Endometrium (tissue), 2 donors: ENCODE data around the gene LRP6.
"Not testable (repeated sequence)": the region's sequence is repeated elsewhere in the genome, so short reads cannot be mapped to it uniquely, and the experiment has no call there.

Experiments
- FAIRE-seq: peaks from 2 replicates; lab custom pipeline; 2012; peaks lifted over from hg19 to GRCh38; lab: Jason Lieb, UNC
- donor health status: control.
- donor health status: control.

The LRP6 gene

DNA sequence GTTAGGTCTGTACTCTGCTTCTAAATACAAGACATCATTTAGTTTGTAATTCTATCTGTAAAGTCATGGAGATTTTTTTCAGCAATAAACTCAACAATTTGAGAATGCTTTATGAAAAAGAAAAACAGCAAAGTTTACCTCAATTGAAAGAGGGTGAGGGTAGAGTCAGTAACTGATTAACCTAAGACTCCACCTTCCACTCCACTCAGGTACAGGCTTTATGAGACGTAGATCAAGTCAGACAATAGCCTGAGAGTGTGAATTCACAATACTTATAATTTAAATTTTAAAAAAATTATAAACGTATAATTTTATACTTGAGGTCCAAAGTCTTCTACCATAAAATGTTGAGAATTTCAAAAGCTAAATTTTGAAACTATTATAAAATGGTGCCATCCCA, 150.2 kb downstream of the LRP6 start:
- FAIRE-seq, result no peak

DNA sequence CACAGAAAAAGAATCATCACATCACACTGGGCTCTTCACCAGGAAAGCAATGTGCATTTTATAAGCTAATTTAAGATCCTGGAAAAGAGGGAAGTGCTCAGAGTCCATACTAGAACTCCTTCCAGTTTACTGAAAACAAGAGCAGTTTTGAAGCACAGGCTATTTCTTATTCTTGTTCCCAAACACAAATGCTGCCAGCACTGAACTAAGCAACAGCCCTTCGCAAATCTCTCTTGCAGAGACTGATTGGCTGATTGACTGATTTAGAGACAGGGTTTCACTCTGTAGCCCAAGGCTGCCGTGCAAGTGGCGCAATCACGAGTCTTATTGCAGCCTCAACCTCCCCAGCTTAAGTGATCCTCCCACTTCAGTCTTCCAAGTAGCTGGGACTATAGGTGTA, 151.3 kb downstream of the LRP6 start:
- no peak for FAIRE-seq

DNA sequence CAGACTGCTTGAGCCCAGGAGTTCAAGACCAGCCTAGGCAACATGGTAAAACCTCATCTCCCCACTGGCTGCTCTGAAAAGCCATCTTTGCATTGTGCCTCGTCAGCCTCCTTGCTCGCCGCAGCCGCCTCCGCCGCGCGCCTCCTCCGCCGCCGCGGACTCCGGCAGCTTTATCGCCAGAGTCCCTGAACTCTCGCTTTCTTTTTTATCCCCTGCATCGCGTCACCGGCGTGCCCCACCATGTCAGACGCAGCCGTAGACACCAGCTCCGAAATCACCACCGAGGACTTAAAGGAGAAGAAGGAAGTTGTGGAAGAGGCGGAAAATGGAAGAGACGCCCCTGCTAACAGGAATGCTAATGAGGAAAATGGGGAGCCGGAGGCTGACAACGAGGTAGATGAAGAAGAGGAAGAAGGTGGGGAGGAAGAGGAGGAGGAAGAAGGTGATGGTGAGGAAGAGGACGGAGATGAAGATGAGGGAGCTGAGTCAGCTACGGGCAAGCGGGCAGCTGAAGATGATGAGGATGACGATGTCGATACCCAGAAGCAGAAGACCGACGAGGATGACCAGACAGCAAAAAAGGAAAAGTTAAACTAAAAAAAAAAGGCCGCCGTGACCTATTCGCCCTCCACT, 155.8 kb downstream of the LRP6 start:
- FAIRE-seq, result not testable (repeated sequence)

DNA sequence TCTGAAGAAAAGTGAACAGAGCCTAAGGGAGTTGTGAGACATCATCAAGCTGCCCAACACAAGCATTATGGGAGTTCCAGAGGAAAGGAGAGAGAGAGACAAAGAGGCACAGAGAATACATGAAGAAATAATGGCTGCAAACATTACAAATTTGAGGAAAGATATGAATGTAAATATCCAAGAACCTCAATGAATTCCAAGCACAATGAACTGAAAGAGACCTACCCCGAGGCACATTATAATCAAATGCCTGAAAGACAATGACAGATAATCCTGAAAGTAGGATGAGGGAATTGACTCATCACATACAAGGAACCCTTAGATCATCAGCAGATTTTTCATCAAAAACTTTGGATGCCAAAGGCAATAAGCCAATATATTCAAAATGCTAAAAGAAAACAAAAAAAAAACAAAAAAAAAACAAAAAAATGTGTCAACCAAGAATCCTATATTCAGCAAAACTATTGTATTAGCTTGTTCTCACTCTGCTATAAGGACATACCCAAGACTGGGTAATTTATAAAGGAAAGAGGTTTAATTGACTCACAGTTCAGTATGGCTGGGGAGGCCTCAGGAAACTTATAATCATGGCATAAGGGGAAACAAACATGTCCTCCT, 158.3 kb downstream of the LRP6 start:
- no peak for FAIRE-seq

DNA sequence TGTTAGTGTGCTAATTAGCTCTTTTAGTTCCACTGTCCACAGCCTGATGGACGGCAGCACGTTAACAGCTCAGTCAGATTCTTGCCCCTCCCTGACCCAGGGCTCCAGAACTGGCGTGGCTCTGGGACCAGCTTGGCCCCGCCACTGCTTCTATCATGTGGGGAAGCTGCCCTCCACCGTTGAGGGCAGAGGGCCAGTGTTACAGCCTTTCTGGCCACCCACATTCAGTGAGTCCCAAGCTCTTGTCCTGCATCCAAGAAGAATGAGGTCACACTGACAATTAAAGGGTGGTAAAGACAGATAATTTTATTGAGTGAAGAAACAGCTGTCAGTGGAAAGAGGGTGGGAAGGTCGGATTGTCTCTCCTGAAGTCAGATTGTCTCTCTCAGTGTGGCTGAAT, 159.2 kb downstream of the LRP6 start:
- FAIRE-seq, result no peak

DNA sequence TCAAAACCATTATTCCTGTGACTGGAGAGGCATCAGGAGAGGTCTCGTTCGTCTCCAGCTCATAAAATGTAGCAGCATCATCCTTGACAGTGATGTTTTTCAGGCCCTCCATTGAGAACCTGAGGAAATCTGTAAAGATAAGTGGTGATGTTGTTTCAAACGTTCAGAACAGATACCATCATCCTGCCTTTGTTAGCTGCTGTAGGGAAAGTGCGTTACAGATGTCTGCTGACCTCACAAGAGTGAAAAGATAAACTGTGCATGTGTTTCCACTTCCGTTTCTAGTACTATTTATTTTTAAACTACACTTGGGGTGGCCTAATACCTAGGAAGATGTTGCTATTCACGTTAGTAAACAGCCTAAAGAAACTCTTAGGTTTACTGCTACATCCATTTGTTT, 167.7 kb downstream of the LRP6 start:
- no peak for FAIRE-seq

DNA sequence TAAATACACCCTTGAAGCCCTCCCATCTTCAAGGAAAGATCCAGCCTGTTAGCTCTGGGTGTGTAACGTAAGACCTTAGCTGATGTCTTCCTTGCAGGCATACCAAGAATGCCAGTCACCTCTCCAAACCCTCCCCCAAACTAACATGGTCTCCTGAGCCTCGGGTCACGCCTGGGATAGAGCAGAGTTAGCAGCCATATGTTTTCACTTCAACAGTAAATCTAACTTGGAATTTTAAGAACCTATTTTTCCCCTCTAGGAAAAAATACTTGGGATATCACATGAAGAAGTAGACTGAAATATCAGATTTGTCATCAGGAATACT, 168.2 kb downstream of the LRP6 start:
- FAIRE-seq, result no peak

DNA sequence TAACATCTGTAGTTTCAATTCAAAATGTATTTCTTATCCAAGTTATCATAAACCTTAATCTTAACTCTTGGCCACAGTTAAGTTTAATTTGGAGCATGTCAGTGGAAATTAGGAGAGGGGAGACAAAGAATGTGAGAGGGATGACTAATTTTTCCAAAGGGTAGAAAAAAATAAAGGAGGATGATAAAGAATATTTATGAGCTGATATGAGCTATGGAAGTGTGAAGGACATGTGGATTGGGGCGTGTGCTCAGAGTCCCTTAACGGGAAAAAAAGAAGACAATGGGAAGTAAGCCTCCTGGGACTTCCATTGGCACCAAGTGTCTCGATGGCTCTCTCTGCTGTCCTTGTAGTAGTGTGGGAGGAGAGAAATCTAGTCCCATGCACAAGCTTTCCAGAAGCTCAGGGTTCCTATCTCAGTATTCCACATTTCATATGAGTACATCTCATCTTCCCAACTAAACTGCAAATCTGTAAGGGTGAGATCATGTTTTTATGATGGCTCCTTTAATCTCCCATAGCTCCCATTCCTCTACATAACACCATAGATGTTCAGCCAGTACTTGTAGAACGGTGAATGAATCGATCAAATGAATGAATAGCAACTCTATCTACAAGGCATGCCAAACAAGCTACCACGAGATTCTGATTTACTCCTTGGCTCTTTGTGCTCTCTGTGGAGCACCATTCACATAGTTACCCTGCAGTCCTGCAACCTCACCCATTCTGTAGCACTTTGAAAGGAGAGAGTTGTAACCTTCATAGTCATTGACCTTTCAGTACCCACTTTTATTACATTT, 168.8 kb downstream of the LRP6 start:
- FAIRE-seq, result no peak

DNA sequence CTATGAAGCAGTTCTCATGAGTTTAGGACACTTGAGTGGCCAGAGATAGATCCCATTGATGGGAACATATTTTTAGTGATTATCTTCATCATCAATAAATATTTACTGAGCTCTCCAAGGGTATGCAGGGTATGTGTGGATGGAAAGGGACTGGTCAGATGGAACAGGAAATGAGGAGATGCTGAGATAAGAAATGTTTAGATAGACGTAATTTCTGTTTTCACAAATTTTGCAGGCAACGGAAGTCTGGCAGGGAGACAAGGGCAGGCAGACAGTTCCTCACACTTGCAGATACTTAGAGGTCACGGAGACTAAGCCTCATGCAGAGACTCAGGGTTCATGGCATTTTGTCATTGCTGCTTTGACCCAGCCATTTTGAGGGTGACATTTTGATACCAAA, 171.8 kb downstream of the LRP6 start:
- no peak for FAIRE-seq

DNA sequence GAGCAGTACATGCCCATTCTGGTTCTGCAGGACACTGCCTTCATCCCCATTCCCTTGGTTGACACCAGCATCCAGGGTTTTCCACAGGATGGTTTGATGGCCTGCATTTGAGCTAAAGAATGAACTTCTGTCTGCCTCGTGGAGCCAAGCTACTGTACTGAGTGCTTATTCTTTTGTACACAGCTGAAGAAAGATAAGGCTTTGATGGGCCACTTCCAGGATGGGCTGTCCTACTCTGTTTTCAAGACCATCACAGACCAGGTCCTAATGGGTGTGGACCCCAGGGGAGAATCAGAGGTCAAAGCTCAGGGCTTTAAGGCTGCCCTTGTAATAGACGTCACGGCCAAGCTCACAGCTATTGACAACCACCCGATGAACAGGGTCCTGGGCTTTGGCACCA, 172.4 kb downstream of the LRP6 start:
- no peak for FAIRE-seq

DNA sequence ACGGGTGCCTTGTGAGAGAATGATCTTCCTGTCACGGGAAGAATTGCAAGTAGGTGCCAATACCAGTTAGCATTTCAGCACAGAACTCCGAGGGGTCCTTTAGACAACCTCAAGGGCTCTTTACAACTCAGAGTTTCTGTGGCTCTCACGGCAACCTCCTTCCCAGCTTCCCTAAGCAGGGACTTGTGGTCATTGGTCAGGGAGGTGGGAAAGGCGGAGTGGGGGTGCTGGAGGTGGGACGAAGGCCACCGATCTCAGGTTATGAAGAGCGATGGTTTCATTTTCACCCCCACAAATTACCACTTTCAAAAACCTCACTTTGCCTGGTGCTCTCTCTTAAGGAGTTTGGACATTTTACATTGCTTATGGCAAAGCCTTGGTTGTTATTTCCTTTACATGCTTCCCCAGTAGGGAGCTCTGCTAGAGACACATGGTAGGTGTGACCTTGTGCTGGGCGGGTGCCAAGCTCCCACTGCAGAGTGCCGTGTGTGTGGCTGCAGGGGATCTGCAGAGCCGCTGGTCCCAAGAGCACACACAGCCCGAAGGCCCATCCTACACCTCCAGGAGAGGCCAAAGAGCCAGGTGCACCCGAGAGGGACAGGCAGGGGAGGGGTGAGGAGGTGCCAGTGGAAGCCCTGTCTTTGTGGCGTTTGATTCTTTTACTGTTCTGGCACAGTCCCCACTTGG, 174.7 kb downstream of the LRP6 start:
- no peak for FAIRE-seq

DNA sequence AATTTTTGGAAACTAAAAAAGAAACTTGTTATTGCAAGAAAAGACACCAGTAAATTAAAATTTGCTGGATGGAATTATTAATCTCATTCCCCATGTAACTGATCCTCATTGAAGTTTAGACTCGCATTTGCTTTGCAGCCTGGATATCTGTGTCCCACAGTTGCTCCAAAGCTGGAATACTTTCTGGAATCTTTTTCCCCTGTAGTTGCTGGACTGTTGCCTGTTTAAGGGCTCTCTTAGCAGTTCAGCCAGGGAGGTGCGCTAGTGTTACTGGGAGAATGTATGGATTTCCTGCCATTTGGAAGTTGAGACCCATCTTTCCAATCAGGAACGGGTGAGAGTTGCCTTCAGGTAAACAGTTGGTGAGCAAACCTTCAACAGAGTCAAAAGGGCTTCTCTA, 175.8 kb downstream of the LRP6 start:
- no peak for FAIRE-seq

DNA sequence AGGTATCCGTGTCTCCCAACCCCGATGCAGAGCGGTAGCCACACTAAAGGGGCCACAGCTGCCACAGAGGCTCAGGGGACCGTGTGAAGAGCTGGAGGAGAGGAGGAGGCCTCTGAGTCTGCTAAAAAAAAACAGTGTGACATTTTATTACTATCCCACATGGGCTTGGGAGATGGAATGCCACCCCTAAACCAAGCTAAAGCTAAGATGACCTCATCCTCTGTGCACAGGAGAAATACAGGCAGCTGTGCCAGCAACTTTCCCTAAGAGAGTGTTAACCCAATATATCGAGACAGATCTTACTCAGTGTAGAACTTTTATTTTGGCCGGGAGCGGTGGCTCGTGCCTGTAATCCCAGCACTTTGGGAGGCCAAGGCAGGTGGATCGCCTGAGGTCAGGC, 178.1 kb downstream of the LRP6 start:
- no peak for FAIRE-seq

DNA sequence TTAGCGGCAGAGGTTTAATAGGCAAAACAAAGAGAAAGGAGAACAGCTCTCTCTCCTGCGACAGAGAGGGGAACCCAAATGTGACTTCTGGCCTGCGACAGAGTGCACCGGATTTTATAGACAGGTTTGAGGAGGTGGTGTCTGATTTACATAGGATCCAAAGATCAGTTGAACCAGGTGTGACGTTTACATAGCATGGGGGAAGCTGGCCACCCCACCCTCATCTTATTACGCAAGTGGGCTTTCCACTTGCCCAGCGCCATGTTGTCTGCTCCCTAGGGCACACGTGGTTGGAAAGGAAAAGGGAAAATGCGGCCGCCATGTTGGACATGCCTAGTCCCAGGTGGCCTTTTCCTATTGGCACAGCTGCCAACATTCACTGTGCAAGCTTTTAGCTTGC, 178.7 kb downstream of the LRP6 start:
- no peak for FAIRE-seq

DNA sequence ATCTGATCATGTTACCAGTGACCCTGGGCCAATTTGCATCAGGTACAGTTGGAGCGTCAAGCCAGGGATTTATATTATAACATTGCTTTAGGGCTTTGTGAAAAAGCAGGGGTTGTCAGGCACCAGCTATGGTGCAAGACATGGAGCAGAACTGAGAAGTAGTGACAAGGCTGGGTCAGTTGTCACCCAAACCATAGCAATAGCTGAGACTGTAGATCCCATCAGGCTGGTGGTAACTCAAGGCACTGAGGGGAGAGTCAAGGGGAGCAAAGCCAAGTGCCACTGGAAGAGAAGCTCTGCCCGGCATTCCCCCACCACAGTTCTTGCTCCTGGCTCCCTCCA, 179.2 kb downstream of the LRP6 start:
- FAIRE-seq, result no peak

DNA sequence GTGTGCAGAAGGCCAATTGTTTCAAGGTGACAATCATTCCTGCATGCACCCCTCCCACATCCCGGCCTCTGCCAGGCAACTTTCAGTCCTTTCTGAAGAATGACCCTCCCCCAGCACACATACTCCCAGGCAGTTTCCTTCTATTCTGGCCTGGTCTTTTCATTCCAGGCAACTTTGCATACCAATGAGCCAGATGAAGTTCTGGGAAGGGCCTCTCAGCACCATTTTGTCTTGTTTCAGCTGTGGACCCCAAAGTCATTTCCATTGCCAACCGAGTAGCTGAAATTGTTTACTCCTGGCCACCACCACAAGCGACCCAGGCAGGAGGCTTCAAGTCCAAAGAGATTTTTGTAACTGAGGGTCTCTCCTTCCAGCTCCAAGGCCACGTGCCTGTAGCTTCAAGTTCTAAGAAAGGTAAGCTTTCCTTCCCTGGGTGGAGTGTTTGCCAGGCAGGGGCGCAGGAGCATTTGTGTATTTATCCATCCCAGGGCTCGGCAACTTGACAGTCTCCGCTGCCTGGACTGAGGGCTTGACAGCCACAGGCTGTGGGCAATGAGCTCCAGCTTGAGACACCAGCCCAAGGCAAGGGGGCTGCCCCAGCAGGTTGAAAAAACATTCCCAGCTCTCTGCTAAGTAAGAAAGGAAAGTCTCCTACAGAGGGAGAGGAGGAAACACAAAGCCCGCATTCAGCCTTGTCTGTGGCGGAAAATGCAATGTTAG, 179.7 kb downstream of the LRP6 start:
- no peak for FAIRE-seq

DNA sequence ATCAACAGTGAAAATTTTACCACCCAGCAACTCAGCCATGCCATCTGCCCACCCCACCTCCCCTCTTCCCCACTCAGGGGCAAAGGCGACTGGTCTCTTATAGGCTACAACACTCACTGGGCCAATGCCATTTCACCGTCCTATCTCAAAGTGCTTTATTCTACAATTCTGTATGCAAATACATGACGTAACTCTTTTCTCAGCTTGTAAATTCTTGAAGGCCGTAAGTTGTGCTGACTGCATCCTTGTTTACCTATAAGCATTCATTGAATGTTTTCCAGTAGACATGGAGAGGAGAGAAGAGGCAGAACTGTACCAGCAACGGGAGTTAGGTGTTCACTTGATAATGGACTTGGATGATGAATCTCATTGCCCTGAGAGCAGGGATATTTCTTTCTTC, 180.5 kb downstream of the LRP6 start:
- FAIRE-seq, result no peak

DNA sequence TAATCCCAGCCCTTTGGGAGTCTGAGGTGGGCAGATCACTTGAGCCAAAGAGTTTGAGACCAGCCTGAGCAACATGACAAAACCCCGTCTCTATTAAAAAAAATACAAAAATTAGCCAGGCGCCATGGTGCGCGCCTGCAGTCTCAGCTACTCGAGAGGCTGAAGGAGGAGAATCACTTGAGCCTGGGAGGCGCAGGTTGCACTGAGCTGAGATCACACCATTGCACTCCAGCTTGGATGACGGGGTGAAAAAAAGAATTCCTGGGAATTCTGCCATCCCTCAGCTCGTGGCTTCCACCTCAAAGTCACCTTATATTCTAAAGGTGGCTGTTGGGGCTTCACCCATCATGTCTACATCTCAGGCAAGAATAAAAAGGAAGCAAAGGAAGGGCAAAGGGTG, 183.2 kb downstream of the LRP6 start:
- FAIRE-seq, result no peak

DNA sequence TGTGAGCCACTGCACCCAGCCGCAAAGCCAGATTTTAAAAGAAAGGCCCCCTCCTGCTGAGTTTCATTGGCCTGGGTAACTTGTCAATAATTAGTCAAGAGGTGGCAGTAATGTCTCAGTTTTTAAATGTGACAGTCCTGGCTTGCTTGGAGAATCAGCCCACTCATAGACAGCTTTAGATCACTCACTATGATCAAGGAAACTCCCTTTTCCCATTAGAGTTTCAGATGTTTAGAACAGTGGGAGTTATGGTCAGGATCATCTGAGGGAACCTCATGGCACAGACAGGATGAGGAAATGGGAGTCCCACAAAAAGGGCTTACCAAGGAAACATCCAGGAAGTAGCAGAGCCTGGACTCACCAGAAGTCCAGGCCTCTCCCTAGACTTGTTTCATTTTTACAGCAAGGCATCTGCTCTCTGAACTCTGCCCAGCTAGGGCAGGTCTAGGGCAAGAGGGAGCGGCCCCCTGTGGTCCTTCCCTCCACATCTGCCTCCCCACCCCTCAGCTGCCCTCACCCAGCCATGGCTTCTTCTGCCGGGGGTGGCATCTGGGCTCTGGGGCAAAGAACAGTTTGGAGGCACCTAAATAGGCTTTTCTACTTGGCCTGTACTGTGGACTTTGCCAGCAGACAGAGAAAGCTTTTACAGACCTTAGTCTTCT, 184.9 kb downstream of the LRP6 start:
- no peak for FAIRE-seq

DNA sequence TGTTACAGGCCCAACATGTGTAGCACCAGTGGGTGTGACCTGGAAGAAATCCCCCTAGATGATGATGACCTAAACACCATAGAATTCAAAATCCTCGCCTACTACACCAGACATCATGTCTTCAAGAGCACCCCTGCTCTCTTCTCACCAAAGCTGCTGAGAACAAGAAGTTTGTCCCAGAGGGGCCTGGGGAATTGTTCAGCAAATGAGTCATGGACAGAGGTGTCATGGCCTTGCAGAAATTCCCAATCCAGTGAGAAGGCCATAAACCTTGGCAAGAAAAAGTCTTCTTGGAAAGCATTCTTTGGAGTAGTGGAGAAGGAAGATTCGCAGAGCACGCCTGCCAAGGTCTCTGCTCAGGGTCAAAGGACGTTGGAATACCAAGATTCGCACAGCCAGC, 187.6 kb downstream of the LRP6 start:
- FAIRE-seq, result no peak

DNA sequence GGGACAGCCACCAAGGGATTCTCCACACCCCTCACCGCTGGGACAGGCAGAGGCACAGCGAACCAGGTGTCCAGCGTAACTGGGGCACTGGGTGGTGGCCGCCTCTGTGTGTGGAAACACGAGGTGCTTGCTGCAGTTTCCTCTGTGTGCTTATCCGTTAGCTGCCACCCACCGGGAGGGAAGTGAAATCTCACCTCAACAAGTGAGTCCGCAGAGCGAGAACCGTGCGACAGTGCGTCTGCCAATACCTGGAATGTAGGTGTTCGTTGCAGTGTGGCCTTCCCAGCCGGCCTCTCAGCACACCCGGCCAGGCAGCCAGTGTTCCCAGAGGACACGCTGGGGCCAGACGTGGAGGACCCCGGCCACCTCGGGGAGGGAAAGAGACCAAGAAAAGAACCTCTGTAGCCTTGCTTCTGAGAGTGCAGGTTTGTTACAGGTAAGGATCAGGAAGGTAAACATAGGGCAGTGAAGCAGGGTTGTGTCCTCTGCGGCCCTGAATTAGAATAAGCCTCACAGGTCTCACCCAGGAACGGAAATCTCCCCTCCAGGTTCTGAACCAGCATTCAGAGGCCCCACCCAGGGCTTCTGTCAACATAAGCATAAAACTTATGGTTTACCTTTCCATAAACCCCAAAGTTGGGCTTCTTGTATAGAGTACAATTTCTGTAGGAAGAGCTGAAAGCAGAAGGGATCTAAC, 194.6 kb downstream of the LRP6 start:
- no peak for FAIRE-seq
